Uterus (tissue), 4 donors: ENCODE measurements around the gene WDR7. TPM values are rescaled to one million over a fixed set of nuclear protein-coding genes. Genes with fewer than 3 reads are reported as not detected.

Experiments
- DNase-seq, 2 donors: peaks; one replicate each; pipeline ENCODE4 v3.0.0-alpha.2; 2019 to 2020
- H3K27ac ChIP-seq, 2 donors: fragments of 200-600 bp; sonication (generic); 1 replicate in 1 of 2; 2 replicates in 1 of 2; pipeline ENCODE4 v1.5.1; 2016 to 2018
- H3K27me3 ChIP-seq, 2 donors: fragments of 200-600 bp; sonication (generic); one replicate each; pipeline ENCODE4 v1.5.1; 2018 to 2019; ENCODE audit warnings: control low read depth in 1 of 2
- H3K36me3 ChIP-seq, 2 donors: fragments of 200-600 bp; sonication (generic); one replicate each; pipeline ENCODE4 v1.5.1; 2019; ENCODE audit warnings: control low read depth in 1 of 2
- H3K4me1 ChIP-seq, 2 donors: fragments of 200-600 bp; sonication (generic); one replicate each; pipeline ENCODE4 v1.5.1; 2018 to 2019; ENCODE audit warnings: control low read depth in 1 of 2
- H3K4me3 ChIP-seq, 2 donors: fragments of 200-600 bp; sonication (generic); 1 replicate in 1 of 2; 2 replicates in 1 of 2; pipeline ENCODE4 v1.5.1; 2018 to 2019; ENCODE audit warnings: mild to moderate bottlenecking in 1 of 2
- H3K9me3 ChIP-seq, 2 donors: fragments of 200-600 bp; sonication (generic); one replicate each; pipeline ENCODE4 v1.5.1; 2019; ENCODE audit warnings: control low read depth in 1 of 2
- POLR2A ChIP-seq, 2 donors: fragments of 450-650 bp; IDR thresholded peaks; one replicate each; pipeline ENCODE4 v1.6.1; 2016; ENCODE audit warnings: antibody characterized with exemption in 2 of 2, mild to moderate bottlenecking in 1 of 2, moderate library complexity in 1 of 2
- intact Hi-C: fragments of 100-400 bp; cut with DNase I; formaldehyde crosslinking; loops from one replicate; pipeline ENCODE4 v1.15.1; 2023; ENCODE audit warnings: low total_unique reads
- total RNA-seq, 4 donors: library from RNA; depleted of rRNA in 3 of 4; stranded (reverse); fragments of >200 nt in 3 of 4; gene quantifications; one replicate each; pipeline versions ENCODE4 v1.1.0 to v1.2.4, GENCODE V29; 2014 to 2023
- TF ChIP-seq, protein P1 (sequence below), 4 experiments: fragments of 200-600 bp in 2 of 4; fragments of 450-650 bp in 2 of 4; sonication (generic) in 2 of 4; IDR thresholded peaks; one replicate each; pipeline ENCODE4 v1.5.1; 2016 to 2019; ENCODE audit warnings: antibody characterized with exemption in 4 of 4, mild to moderate bottlenecking in 2 of 4, moderate library complexity in 1 of 4
- donor health status: DM: yes; HTN: yes; CAD: no.

WDR7 gene
- total RNA-seq, 4 donors from 2014 or later, result 19.2 to 66.2 (median 33.8) TPM

- intact Hi-C loops, result no loop called here
- DNase-seq, result no peak
- no peaks in the 10 kb centered on the region for H3K9me3 ChIP-seq
- TF ChIP-seq, protein P1, sequence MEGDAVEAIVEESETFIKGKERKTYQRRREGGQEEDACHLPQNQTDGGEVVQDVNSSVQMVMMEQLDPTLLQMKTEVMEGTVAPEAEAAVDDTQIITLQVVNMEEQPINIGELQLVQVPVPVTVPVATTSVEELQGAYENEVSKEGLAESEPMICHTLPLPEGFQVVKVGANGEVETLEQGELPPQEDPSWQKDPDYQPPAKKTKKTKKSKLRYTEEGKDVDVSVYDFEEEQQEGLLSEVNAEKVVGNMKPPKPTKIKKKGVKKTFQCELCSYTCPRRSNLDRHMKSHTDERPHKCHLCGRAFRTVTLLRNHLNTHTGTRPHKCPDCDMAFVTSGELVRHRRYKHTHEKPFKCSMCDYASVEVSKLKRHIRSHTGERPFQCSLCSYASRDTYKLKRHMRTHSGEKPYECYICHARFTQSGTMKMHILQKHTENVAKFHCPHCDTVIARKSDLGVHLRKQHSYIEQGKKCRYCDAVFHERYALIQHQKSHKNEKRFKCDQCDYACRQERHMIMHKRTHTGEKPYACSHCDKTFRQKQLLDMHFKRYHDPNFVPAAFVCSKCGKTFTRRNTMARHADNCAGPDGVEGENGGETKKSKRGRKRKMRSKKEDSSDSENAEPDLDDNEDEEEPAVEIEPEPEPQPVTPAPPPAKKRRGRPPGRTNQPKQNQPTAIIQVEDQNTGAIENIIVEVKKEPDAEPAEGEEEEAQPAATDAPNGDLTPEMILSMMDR (IDR thresholded peaks at IDR 0.05), result no peak
- no peak for TF ChIP-seq POLR2A (IDR thresholded peaks at IDR 0.05)
- no peak overlapping the region for H3K4me3 ChIP-seq
- H3K4me1 ChIP-seq, result no peaks in the 10 kb centered on the region
- no peak overlapping the region for H3K27ac ChIP-seq
- no peaks in the 10 kb centered on the region for H3K36me3 ChIP-seq
- no peaks in the 10 kb centered on the region for H3K27me3 ChIP-seq
These were observed 151.9 kb downstream of the WDR7 start for GRCh38 chr18:56803051-56803450.

- intact Hi-C loops, result no loop called here
- no peaks in the 10 kb centered on the region for H3K9me3 ChIP-seq
- H3K36me3 ChIP-seq, result no peaks in the 10 kb centered on the region
- H3K27me3 ChIP-seq, result no peaks in the 10 kb centered on the region
- DNase-seq, result no peak
- H3K4me1 ChIP-seq, result no peaks in the 10 kb centered on the region
- no peak overlapping the region for H3K4me3 ChIP-seq
- no peak overlapping the region for H3K27ac ChIP-seq
- no peak for TF ChIP-seq POLR2A (IDR thresholded peaks at IDR 0.05)
- TF ChIP-seq, protein P1 (IDR thresholded peaks at IDR 0.05), result no peak
These were observed 153.2 kb downstream of the WDR7 start for GRCh38 chr18:56804395-56804794.

DNA sequence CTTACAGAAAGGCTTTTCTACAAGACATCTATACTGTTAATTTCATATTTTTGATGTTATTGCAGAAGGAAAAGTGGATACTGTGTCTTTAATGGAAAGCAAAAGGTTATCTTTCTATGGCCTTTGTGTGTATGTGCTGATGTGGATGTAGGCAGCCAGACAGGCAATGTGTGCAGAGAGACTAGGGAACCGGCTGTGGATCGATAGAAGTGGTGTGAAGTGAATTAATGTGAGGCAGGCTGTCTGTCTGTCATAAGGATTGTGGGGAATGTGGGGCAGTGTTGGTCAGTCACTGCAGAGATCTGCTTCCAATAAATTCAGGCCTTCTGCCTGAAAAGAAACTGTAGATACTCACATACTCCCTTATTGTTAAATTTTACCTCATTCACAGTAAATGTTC is 156.7 kb downstream of the WDR7 start:
- H3K27me3 ChIP-seq, result no peaks in the 10 kb centered on the region
- H3K9me3 ChIP-seq, result no peaks in the 10 kb centered on the region
- no peaks in the 10 kb centered on the region for H3K36me3 ChIP-seq
- no peak for DNase-seq
- H3K4me1 ChIP-seq, result no peaks in the 10 kb centered on the region
- intact Hi-C loops, result no loop called here
- H3K27ac ChIP-seq, result no peak overlapping the region
- TF ChIP-seq POLR2A (IDR thresholded peaks at IDR 0.05), result no peak
- TF ChIP-seq, protein P1 (IDR thresholded peaks at IDR 0.05), result no peak
- H3K4me3 ChIP-seq, result no peak overlapping the region

GRCh38 chr18:56812674-56813073 is 161.5 kb downstream of the WDR7 start:
- H3K9me3 ChIP-seq, result no peaks in the 10 kb centered on the region
- H3K36me3 ChIP-seq, result no peaks in the 10 kb centered on the region
- H3K4me3 ChIP-seq, result no peak overlapping the region
- no peaks in the 10 kb centered on the region for H3K4me1 ChIP-seq
- intact Hi-C loops, result no loop called here
- no peaks in the 10 kb centered on the region for H3K27me3 ChIP-seq
- no peak for DNase-seq
- H3K27ac ChIP-seq, result no peak overlapping the region
- no peak for TF ChIP-seq POLR2A (IDR thresholded peaks at IDR 0.05)
- TF ChIP-seq, protein P1 (IDR thresholded peaks at IDR 0.05), result no peak

DNA sequence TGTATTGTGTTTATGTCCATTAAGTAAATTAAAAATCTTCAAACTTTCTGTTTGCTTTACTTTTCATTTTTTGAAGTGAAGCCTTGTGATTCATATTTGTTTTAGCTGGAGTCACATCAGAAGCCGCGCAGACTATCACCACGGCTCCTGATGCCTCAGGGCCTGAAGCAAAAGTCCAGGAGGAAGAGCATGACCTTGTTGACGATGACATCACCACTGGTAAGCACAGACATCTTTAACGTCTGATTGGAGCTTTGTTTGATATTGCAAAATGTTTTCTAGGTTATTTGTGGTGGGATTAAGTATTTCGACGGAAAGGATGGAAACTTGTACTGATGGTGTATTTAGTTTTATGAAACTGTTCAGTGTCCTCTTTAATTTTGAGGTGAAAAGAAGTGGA is 164.8 kb downstream of the WDR7 start:
- TF ChIP-seq, protein P1 (IDR thresholded peaks at IDR 0.05), result no peak
- TF ChIP-seq POLR2A (IDR thresholded peaks at IDR 0.05), result no peak
- H3K36me3 ChIP-seq, result no peaks in the 10 kb centered on the region
- DNase-seq, result no peak
- no peak overlapping the region for H3K4me3 ChIP-seq
- no peak overlapping the region for H3K27ac ChIP-seq
- H3K9me3 ChIP-seq, result no peaks in the 10 kb centered on the region
- no peaks in the 10 kb centered on the region for H3K27me3 ChIP-seq
- H3K4me1 ChIP-seq, result no peaks in the 10 kb centered on the region
- intact Hi-C loops, result no loop called here
